GM19023 (cell line): Measurements from ENCODE around the gene SP6.
A peak's percentile ranks its signal among the peaks of the same experiment; 100 is the strongest.

Experiments
- ATAC-seq: cut with Tn5 transposase; IDR thresholded peaks from one replicate; pipeline ENCODE4 v1.9.1; 2021; ENCODE audit warnings: mild to moderate bottlenecking, moderate library complexity; ENCODE audit not compliant: unreplicated experiment

Gene SP6

DNA sequence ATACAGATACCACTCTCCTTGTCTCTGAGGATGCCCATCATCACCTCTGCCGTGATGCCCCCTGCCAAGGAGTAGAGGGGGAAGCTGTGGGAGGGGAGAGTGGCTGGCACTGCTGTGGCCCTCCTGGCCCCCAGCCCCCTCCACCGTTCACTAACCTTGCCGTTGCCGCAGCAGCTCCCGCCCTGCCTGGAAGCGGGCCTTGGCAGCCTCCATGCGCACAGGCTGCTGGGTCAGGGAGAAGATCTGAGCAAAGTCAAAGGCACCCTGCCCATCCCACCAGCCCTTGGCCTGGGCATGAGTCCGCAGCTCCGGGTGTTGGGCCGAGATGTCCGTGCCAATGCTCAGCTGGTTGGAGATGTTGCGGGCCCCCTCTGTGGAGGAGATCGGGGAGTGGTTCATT, 12.3 kb downstream of the SP6 start:
- no peak for ATAC-seq

DNA sequence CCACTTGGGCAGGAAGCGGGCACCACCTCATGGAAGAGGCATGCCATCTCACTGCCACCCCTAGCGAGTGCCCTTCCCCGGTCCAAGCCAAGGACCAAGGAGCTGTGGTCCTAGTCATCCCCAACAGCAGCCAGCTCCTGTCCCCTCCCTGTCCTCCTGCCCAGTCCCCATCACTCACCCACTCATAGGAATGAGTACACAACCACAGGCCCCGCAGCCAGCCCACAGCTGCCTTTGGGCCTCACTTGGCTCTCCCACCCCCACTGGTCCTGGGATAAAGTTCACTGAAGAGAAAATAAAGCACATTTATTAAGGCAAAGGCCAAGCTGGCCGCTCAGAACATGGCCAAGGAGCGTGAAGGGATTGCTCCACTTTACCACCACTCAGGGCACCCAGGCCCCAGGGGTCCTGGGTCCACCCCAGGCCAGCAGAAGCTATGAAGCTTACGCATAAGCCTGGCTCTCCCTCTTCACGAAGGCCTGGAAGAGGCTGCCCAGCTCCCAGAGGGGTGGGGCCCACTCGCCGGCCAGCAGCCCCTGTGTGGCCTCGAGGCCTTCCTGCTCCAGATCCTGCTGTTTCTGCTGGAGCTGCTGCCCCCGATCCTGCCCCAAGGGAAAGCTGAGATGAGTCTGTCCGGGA, 13.4 kb downstream of the SP6 start:
- ATAC-seq, result no peak

DNA sequence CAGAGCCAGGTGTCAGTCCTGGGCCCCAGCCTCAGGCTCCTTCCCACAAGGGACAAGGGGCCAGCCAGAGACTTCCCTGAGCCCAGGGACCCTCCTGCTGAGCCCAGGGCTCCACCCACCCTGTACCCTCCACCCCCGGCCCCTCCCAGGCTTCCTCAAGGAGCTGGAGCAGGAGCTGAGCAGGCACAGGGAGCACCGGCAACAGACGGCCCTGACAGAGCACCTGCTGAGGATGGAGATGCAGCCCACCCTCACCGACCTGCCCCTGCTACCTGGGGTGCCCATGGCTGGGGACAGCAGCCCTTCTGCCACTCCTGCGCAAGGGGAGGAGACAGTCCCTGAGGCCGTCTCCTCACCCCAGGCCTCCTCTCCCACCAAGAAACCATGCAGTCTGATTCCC, 14.4 kb downstream of the SP6 start:
- no peak for ATAC-seq

- ATAC-seq, result no peak
Measured at GRCh38 chr17:47834756-47835155, 16.2 kb downstream of the SP6 start.

DNA sequence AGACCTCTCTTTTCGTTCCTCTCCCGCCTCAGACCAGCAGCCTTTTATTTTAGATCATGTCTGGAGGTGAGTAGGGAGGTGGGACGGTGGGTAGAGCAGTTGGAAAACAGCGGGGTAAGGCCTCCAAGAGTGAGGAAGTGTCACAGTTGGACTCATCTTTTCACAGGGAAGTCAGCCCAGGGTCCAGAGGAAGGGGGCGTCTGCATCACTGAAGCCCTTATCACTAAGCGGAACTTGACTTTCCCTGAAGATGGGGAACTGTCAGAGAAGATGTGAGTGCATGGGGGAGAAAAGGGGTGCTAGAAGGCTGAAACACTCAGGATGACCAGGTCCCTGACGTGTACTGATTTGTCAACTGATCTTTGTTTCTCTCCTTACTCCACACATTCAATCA, 19.0 kb downstream of the SP6 start:
- no peak for ATAC-seq

DNA sequence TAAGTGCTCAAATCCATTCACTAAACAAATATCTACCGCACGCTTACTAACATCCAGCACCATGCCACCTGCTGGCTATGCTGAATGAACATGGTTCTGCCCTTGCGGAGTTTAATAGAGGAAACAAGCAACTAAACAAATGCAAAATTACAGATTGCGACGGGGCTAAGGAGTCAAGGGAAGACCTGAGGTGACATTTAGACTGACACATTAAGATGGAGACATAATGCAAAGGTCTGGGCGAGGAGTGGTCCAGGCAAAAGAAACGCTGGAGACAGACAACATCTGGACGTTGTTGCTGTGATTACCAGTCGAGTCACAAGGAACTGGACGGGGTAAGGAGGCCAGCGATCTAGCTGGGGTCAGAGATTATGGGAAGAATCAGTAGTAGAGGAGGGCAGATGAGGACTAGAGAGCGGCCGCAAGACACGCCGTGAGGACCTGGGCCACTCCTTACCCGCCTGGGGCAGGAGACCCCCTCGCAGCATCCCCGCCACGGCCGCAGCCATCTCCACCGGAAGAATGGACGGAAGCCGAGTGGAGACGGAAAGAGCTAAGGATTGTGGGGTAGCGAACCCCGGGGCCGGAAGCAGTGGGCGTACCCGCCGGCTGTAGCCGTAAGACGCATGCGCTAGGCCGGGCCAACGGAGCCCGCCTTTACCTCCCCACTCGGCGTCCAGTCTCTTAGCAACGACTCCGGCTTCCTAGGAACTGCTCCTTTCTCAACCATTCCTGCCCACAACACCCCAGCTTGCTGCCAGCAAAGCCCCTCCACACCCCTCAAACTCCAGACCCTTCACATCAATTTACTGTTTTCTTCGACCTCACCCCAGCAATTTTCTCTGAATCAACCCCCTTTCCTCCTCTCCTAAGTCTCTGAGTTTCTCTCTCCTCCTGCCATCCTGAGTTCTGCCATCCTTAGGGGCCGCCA, 19.7 kb downstream of the SP6 start, which contains the start of the genes LRRC46 and MRPL10:
TSS of gene LRRC46 (plus strand) at position 668 of the 931 bp plus-strand sequence. CDS start 320 bp downstream, outside the sequence.
TSS of gene MRPL10 (minus strand) at position 539 of the 931 bp plus-strand sequence. CDS start at position 509, 30 bp downstream.
- ATAC-seq, result peak; percentile 87

- ATAC-seq, result no peak
Measured at GRCh38 chr17:47830396-47831002, 20.5 kb downstream of the SP6 start.

DNA sequence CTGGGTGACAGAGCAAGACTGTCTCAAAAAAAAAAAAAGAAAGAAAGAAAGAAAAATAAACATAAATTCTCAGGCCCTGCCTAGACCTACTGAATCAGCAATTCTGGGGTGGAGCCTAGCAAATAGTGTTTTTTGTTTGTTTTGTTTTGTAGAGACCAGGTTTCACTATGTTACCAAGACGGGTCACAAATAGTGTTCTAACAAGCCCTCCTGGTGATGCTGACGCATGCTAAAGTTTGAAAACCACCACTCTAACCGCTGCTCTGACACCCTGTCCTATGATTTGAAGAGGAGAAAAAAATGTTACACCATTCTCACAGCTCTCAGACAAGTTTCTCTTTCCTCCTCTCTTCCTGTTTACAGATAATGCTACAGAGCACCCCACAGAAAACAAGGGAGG, 21.1 kb downstream of the SP6 start:
- ATAC-seq, result no peak

DNA sequence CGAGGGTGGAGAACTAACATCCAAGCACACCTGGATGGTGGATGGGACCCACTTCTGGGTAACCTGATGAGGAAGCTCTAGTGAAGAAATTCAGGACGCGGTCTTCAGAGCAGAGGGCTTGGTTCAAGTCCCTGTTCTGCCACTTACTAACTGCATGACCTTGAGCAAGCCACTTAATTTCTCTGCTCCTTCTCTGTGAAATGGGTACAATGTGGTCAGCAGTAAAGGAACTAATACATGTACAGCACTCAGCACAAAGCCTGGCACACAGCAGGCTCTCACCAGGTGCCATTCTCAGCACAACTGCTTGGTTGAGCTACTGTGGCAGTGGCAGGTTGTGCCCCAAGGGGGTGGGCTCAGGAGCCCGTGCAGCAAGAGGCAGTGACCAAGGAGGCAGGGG, 27.4 kb downstream of the SP6 start:
- ATAC-seq, result no peak

GRCh38 chr17:47822785-47823184, 28.2 kb downstream of the SP6 start:
- ATAC-seq, result no peak

GRCh38 chr17:47821424-47822391, 29.3 kb downstream of the SP6 start, which contains the start of gene OSBPL7:
TSS of gene OSBPL7 (minus strand) at chr17:47821794. CDS start at chr17:47820278, 1,516 bp downstream.
- ATAC-seq, result peak; percentile 83

- no peak for ATAC-seq
Measured at GRCh38 chr17:47821031-47821423, 29.9 kb downstream of the SP6 start.

- ATAC-seq, result no peak
Measured at GRCh38 chr17:47820033-47820789, 30.8 kb downstream of the SP6 start.

DNA sequence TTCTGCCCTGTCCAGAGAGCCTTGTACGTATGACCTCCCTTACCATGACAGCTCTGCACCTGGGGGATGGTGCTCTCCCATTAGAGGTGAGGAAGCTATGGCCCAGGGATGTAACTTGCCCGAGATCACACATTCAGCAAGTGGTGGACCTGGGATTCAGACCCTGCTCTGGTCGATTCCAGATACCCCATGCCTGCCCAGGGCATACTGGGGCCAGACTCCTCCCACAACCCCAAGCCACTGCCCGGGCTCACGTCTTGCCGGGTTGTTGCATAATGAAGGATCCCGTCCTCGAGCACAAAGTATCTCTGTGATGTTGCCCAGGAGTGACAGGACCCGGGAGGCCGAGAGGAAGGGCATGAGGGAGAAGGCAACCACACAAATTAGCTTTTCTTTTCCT, 31.5 kb downstream of the SP6 start:
- ATAC-seq, result no peak

- ATAC-seq, result no peak
Measured at GRCh38 chr17:47818002-47818695, 32.8 kb downstream of the SP6 start.

- ATAC-seq, result no peak
Measured at GRCh38 chr17:47816947-47817346, 34.0 kb downstream of the SP6 start.

- no peak for ATAC-seq
Measured at GRCh38 chr17:47816111-47816735, 34.7 kb downstream of the SP6 start.

DNA sequence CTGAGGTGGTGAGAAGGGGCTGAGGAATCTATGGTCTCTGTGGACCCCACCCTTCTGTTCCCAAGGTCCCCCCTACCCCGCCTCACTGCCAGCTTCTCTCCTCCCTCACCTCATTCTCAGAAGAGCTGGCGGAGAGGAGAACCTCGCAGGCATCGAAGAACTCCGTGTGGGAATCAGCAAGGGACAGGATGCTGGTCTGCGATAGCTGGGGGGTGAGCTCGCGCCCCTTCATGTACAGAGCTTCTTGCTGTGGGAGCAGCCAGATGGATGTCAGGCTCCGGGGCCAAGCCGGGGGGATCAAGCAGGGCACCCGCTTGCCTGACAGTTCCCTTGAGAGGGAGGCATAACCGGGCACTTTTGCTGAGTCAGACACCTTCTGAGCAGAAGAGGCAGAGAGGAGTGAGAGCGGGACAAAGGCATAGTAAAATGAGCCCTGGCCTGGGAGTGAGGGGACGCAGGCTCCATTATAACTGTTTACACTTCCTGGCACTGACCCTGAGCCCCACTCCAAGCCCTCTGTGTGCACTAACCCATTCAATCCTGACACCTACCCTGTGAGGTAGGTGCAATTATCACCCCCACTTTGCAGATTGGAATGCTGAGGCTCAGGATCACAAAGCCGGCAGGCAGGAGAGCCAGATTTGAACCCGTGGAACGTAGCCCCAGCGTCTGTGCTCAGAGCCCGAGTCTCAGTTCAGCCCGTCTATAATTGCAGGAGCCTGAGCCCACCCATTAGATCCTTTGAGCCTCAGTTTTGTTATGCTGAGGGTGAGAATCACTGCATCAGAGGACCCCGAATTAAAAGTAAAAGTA, 35.7 kb downstream of the SP6 start:
- ATAC-seq, result no peak
